Measurements from ENCODE around the gene KDM1A.
A peak's percentile ranks its signal among the peaks of the same experiment; 100 is the strongest.

The KDM1A gene

GRCh38 chr1:23018661-23019093 lies 591 bp upstream of the KDM1A start:
- Histone ChIP-seq H3K27ac (replicated peaks) (peak overlapping the region; percentile 80), H3K27me3 (ENCODE audit: insufficient read depth, poor library complexity, severe bottlenecking) (no peaks in the 10 kb centered on the region), H3K4me3 (replicated peaks; ENCODE audit: insufficient read depth, low read length) (peak overlapping the region; percentile 62)
- TF ChIP-seq POLR2AphosphoS5 (IDR thresholded peaks at IDR 0.05; ENCODE audit: low read depth) (no peak), REST (IDR thresholded peaks at IDR 0.05; ENCODE audit: insufficient replicate concordance, low read depth) (no peak)
- DNase-seq (ENCODE audit: low read depth in 1 of 2, low spot score in 1 of 2) = peak in 1 of 2 experiments; percentile 6

GRCh38 chr1:23019863-23020625 lies 776 bp downstream of the KDM1A start:
- Histone ChIP-seq H3K4me3 (replicated peaks; ENCODE audit: insufficient read depth, low read length) (peak overlapping the region; percentile 62), H3K27ac (replicated peaks) (peak overlapping the region; percentile 80), H3K27me3 (ENCODE audit: insufficient read depth, poor library complexity, severe bottlenecking) (no peaks in the 10 kb centered on the region)
- DNase-seq (ENCODE audit: low read depth in 1 of 2, low spot score in 1 of 2) = peak in 1 of 2 experiments; percentile 39
- no peak for TF ChIP-seq SPI1 (IDR thresholded peaks at IDR 0.05; ENCODE audit: borderline replicate concordance, low read depth)
- TF ChIP-seq GABPA (IDR thresholded peaks at IDR 0.05; ENCODE audit: low read depth) = no peak
- TF ChIP-seq POLR2AphosphoS5 (IDR thresholded peaks at IDR 0.05; ENCODE audit: low read depth) = no peak
- TF ChIP-seq CTCF (IDR thresholded peaks at IDR 0.05; ENCODE audit: insufficient read depth, low read length) = no peak
- TF ChIP-seq REST (IDR thresholded peaks at IDR 0.05; ENCODE audit: insufficient replicate concordance, low read depth) = no peak

- TF ChIP-seq POLR2AphosphoS5 (IDR thresholded peaks at IDR 0.05; ENCODE audit: low read depth) (no peak), SPI1 (IDR thresholded peaks at IDR 0.05; ENCODE audit: borderline replicate concordance, low read depth) (no peak), CTCF (IDR thresholded peaks at IDR 0.05; ENCODE audit: insufficient read depth, low read length) (no peak), GABPA (IDR thresholded peaks at IDR 0.05; ENCODE audit: low read depth) (no peak), REST (IDR thresholded peaks at IDR 0.05; ENCODE audit: insufficient replicate concordance, low read depth) (no peak)
- Histone ChIP-seq H3K27me3 (ENCODE audit: insufficient read depth, poor library complexity, severe bottlenecking) (no peaks in the 10 kb centered on the region), H3K4me3 (replicated peaks; ENCODE audit: insufficient read depth, low read length) (peak overlapping the region; percentile 62), H3K27ac (replicated peaks) (no peak overlapping the region)
- DNase-seq (ENCODE audit: low read depth in 1 of 2, low spot score in 1 of 2) = no peak
Observed at GRCh38 chr1:23020706-23021405, 1.6 kb downstream of the KDM1A start.
